HepG2 (cell line): ENCODE measurements around the gene GYPC.

Source experiments
- AHR ChIP-seq: IDR thresholded peaks from 2 replicates; pipeline ENCODE4 v1.6.1; 2018; ENCODE audit warnings: missing genetic modification reagents, missing compliant biosample characterization
- BHLHE40 ChIP-seq: IDR thresholded peaks from 2 replicates; pipeline ENCODE4 v1.6.1; 2011; ENCODE audit warnings: low read length, improper control_type of control experiment
- JUND ChIP-seq: sonication (generic); formaldehyde crosslinking; IDR thresholded peaks from 2 replicates; pipeline ENCODE4 v1.8.0; 2022; ENCODE audit warnings: mild to moderate bottlenecking, missing genetic modification reagents
- TF ChIP-seq, protein P1 (sequence below): sonication (generic); formaldehyde crosslinking; IDR thresholded peaks from 2 replicates; pipeline ENCODE4 v1.5.0; 2020; ENCODE audit warnings: mild to moderate bottlenecking, missing genetic modification reagents, moderate library complexity

DNA sequence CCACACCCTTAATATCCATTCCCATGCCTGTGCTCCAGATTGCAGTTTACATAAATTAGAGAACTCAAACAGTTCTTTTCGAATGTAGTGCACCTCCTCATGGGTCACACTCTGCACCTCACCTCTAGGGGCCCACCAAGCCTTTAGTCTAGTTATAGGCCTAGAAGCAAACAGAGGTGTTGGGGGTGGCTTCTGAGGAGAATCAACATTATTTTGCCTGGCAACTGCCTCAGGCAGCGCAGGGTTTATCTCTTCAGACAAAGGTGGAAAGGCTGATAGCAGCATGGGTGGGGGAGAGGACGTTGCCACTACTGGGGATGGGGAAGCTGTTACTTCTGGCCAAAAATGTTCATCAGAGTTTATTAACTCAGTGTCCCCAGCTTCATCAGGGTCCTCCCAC lies 5.0 kb upstream of the GYPC start:
- TF ChIP-seq, protein P1, sequence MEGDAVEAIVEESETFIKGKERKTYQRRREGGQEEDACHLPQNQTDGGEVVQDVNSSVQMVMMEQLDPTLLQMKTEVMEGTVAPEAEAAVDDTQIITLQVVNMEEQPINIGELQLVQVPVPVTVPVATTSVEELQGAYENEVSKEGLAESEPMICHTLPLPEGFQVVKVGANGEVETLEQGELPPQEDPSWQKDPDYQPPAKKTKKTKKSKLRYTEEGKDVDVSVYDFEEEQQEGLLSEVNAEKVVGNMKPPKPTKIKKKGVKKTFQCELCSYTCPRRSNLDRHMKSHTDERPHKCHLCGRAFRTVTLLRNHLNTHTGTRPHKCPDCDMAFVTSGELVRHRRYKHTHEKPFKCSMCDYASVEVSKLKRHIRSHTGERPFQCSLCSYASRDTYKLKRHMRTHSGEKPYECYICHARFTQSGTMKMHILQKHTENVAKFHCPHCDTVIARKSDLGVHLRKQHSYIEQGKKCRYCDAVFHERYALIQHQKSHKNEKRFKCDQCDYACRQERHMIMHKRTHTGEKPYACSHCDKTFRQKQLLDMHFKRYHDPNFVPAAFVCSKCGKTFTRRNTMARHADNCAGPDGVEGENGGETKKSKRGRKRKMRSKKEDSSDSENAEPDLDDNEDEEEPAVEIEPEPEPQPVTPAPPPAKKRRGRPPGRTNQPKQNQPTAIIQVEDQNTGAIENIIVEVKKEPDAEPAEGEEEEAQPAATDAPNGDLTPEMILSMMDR (CRISPR knock-in tag): no peak
- TF ChIP-seq BHLHE40 (no peak), JUND (CRISPR knock-in tag) (no peak), AHR (CRISPR knock-in tag) (no peak)
